ENCODE data around the gene IFI44. TPM values are rescaled to one million over a fixed set of nuclear protein-coding genes. Genes with fewer than 3 reads are reported as not detected.

The IFI44 gene
- total and polyA plus RNA-seq, 4 experiments from 2014 or later = 20.2 to 49.4 (median 44.6) TPM

DNA sequence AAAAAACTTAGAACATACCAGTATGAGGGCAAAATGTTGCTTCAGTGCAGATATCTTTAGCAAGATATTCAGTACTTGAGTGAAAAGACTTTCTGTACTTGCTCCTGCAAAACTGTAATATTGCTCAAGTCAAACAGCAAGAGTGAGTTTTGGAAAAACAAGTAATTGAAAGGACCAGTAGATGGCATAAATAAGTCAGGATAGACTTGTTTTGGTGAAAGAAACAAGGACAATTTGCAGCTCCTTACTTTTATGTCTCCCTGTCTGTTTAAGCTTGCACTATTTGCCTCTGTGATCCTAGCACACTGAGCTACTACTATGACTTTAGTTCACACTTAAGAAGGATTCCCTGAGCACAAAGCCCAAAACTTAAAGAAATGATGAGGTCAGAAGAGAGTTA is 39.1 kb downstream of the IFI44 start:
- intact Hi-C loops (cut with micrococcal nuclease) = no loop called here
- Histone ChIP-seq H3K9me3 (ENCODE audit: control insufficient read depth in 1 of 2, low read length in 2 of 2) (no peaks in the 10 kb centered on the region), H3K36me3 (ENCODE audit: insufficient read depth, low read length) (no peaks in the 10 kb centered on the region), H3K27me3 (ENCODE audit: insufficient read depth, low read length) (no peaks in the 10 kb centered on the region), H3K27ac (ENCODE audit: low read depth, low read length) (no peak overlapping the region), H3K4me1 (ENCODE audit: insufficient read depth, low read length) (no peaks in the 10 kb centered on the region), H3K4me3 (ENCODE audit: low read length in 2 of 2) (no peak overlapping the region)
- Mint-ChIP-seq H3K4me3 (no peak overlapping the region), H3K4me1 (no peaks in the 10 kb centered on the region), H3K27me3 (peaks cover 9 to 10% of the 10 kb centered on the region in 2 donors), H3K36me3 (no peaks in the 10 kb centered on the region), H3K9me3 (no peaks in the 10 kb centered on the region), H3K27ac (no peak overlapping the region)
- ChIA-PET CTCF (ENCODE audit: partially characterized antibody) (no interaction called here), POLR2A (ENCODE audit: partially characterized antibody) (no interaction called here)
- DNase-seq = no peak

DNA sequence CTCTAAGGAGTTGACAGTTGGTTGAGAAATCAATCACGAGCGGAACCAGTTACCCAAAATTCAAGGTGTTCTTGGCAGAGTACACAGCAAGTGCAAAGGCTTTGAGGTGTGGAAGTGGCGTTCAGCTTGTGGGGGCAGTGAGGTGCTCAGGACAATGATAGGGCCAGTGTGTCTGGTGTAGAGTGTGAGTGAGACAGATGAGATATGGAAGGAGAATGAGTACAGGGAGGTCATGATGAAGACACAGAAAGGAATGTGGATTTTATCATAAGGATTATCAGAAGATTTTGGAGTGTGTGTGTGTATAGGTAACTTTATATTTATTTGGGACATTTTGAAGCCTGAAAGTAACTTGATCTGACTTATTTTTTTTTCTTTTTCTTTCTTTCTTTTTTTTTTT is 40.9 kb downstream of the IFI44 start:
- Mint-ChIP-seq H3K27me3 (peaks cover 8 to 12% of the 10 kb centered on the region in 2 donors), H3K27ac (no peak overlapping the region), H3K36me3 (no peaks in the 10 kb centered on the region), H3K4me1 (no peaks in the 10 kb centered on the region), H3K4me3 (no peak overlapping the region), H3K9me3 (no peaks in the 10 kb centered on the region)
- H3K27me3 ChIP-seq (ENCODE audit: insufficient read depth, low read length) = no peaks in the 10 kb centered on the region
- POLR2A ChIA-PET (ENCODE audit: partially characterized antibody) = no interaction called here
- intact Hi-C loops (cut with micrococcal nuclease) = no loop called here
- no peak for DNase-seq
- H3K9me3 ChIP-seq (ENCODE audit: control insufficient read depth in 1 of 2, low read length in 2 of 2) = no peaks in the 10 kb centered on the region
- no peaks in the 10 kb centered on the region for H3K36me3 ChIP-seq (ENCODE audit: insufficient read depth, low read length)
- H3K4me1 ChIP-seq (ENCODE audit: insufficient read depth, low read length) = no peaks in the 10 kb centered on the region
- CTCF ChIA-PET (ENCODE audit: partially characterized antibody) = no interaction called here
- H3K4me3 ChIP-seq (ENCODE audit: low read length in 2 of 2) = no peak overlapping the region
- no peak overlapping the region for H3K27ac ChIP-seq (ENCODE audit: low read depth, low read length)

DNA sequence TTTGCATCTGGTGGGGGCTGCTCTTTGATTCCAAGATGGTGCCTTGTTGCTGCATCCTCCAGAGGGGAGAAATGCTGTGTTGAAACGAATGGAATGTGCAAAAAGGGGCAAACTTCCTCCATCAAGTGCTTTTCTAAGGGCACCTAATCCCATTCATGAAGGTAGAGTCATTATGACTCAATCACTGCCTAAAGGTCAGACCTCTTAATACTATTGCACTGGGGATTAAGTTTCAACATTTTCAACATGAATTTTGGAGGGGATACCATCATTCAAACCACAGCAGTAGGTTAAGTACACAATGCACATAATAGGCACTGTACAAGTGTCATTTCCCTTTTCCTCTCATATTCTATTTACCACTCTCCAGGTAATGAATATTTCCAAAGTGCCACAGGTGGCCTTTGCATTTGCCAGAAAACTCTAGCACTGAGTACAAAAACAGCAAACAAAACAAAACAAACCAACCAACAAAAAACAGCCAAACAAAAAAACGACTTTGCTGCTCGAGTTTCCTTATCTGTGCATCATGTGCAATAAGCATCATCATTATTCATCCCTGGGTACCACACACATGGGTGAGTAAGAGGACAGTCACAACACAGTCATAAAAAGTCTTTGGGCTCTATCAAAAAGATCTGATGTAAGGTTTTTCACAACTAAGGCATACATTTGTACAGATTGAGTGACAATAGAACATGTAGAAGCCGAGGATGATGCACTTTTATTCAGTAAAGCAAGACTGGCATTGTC is 42.5 kb downstream of the IFI44 start:
- no peaks in the 10 kb centered on the region for H3K4me1 ChIP-seq (ENCODE audit: insufficient read depth, low read length)
- H3K36me3 Mint-ChIP-seq = no peaks in the 10 kb centered on the region
- intact Hi-C loops (cut with micrococcal nuclease) = no loop called here
- ChIA-PET POLR2A (ENCODE audit: partially characterized antibody) (no interaction called here), CTCF (ENCODE audit: partially characterized antibody) (no interaction called here)
- peaks cover 8 to 12% of the 10 kb centered on the region in 2 donors for H3K27me3 Mint-ChIP-seq
- H3K4me3 ChIP-seq (ENCODE audit: low read length in 2 of 2) = no peak overlapping the region
- H3K9me3 Mint-ChIP-seq = peaks cover 0 to 6% (median 0%) of the 10 kb centered on the region in 8 donors
- DNase-seq = no peak
- H3K27me3 ChIP-seq (ENCODE audit: insufficient read depth, low read length) = no peaks in the 10 kb centered on the region
- no peak overlapping the region for H3K27ac ChIP-seq (ENCODE audit: low read depth, low read length)
- no peaks in the 10 kb centered on the region for H3K4me1 Mint-ChIP-seq
- H3K9me3 ChIP-seq (ENCODE audit: control insufficient read depth in 1 of 2, low read length in 2 of 2) = no peaks in the 10 kb centered on the region
- no peaks in the 10 kb centered on the region for H3K36me3 ChIP-seq (ENCODE audit: insufficient read depth, low read length)
- H3K4me3 Mint-ChIP-seq = no peak overlapping the region
- no peak overlapping the region for H3K27ac Mint-ChIP-seq

- Mint-ChIP-seq H3K36me3 (peaks cover 1 to 4% of the 10 kb centered on the region in 2 donors), H3K9me3 (peaks cover 4 to 26% (median 18%) of the 10 kb centered on the region in 8 donors), H3K4me3 (no peak overlapping the region), H3K4me1 (no peaks in the 10 kb centered on the region), H3K27ac (no peak overlapping the region), H3K27me3 (peaks cover 11 to 16% of the 10 kb centered on the region in 2 donors)
- no peak for DNase-seq
- no peaks in the 10 kb centered on the region for H3K9me3 ChIP-seq (ENCODE audit: control insufficient read depth in 1 of 2, low read length in 2 of 2)
- no peak overlapping the region for H3K4me3 ChIP-seq (ENCODE audit: low read length in 2 of 2)
- ChIA-PET CTCF (ENCODE audit: partially characterized antibody) (no interaction called here), POLR2A (ENCODE audit: partially characterized antibody) (no interaction called here)
- no peaks in the 10 kb centered on the region for H3K27me3 ChIP-seq (ENCODE audit: insufficient read depth, low read length)
- H3K36me3 ChIP-seq (ENCODE audit: insufficient read depth, low read length) = no peaks in the 10 kb centered on the region
- no peaks in the 10 kb centered on the region for H3K4me1 ChIP-seq (ENCODE audit: insufficient read depth, low read length)
- no peak overlapping the region for H3K27ac ChIP-seq (ENCODE audit: low read depth, low read length)
- intact Hi-C loops (cut with micrococcal nuclease) = no loop called here
Observed at GRCh38 chr1:78699813-78700212, 50.2 kb downstream of the IFI44 start.

- no peak overlapping the region for H3K27ac ChIP-seq (ENCODE audit: low read depth, low read length)
- H3K4me1 ChIP-seq (ENCODE audit: insufficient read depth, low read length) = no peaks in the 10 kb centered on the region
- peaks cover 3 to 26% (median 16%) of the 10 kb centered on the region in 8 donors for H3K9me3 Mint-ChIP-seq
- H3K36me3 Mint-ChIP-seq = peaks cover 1 to 4% of the 10 kb centered on the region in 2 donors
- peaks cover 16 to 18% of the 10 kb centered on the region in 2 donors for H3K27me3 Mint-ChIP-seq
- ChIA-PET CTCF (ENCODE audit: partially characterized antibody) (no interaction called here), POLR2A (ENCODE audit: partially characterized antibody) (no interaction called here)
- intact Hi-C loops (cut with micrococcal nuclease) = no loop called here
- no peaks in the 10 kb centered on the region for H3K9me3 ChIP-seq (ENCODE audit: control insufficient read depth in 1 of 2, low read length in 2 of 2)
- H3K27me3 ChIP-seq (ENCODE audit: insufficient read depth, low read length) = no peaks in the 10 kb centered on the region
- H3K27ac Mint-ChIP-seq = no peak overlapping the region
- no peak for DNase-seq
- H3K4me3 ChIP-seq (ENCODE audit: low read length in 2 of 2) = no peak overlapping the region
- no peak overlapping the region for H3K4me3 Mint-ChIP-seq
- no peaks in the 10 kb centered on the region for H3K36me3 ChIP-seq (ENCODE audit: insufficient read depth, low read length)
- H3K4me1 Mint-ChIP-seq = no peaks in the 10 kb centered on the region
Observed at GRCh38 chr1:78702426-78702825, 52.8 kb downstream of the IFI44 start.

DNA sequence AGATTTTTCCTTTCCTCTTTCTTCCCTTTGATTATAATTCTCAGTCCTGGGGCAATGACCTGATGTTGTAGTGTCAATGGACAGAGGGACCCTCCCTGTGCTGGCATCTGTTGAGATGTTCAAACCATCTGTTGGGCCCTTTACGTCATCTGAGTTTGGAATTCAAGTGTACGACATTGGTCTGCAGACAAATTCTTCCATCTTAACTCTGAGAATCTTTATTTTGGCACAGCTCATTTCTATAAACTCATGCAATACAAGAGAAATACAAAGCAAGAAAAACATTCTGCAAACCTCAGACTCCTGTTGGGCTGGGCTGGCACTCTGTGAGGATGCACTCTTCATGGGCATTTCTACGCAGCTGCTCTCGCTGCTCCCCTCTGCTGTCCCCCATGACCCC is 54.2 kb downstream of the IFI44 start:
- intact Hi-C loops (cut with micrococcal nuclease) = no loop called here
- no peak overlapping the region for H3K27ac Mint-ChIP-seq
- no peaks in the 10 kb centered on the region for H3K36me3 ChIP-seq (ENCODE audit: insufficient read depth, low read length)
- peaks cover 16 to 18% of the 10 kb centered on the region in 2 donors for H3K27me3 Mint-ChIP-seq
- CTCF ChIA-PET (ENCODE audit: partially characterized antibody) = no interaction called here
- H3K27ac ChIP-seq (ENCODE audit: low read depth, low read length) = no peak overlapping the region
- no peaks in the 10 kb centered on the region for H3K4me1 ChIP-seq (ENCODE audit: insufficient read depth, low read length)
- POLR2A ChIA-PET (ENCODE audit: partially characterized antibody) = no interaction called here
- peaks cover 3 to 26% (median 16%) of the 10 kb centered on the region in 8 donors for H3K9me3 Mint-ChIP-seq
- H3K4me3 ChIP-seq (ENCODE audit: low read length in 2 of 2) = no peak overlapping the region
- H3K4me3 Mint-ChIP-seq = no peak overlapping the region
- no peaks in the 10 kb centered on the region for H3K27me3 ChIP-seq (ENCODE audit: insufficient read depth, low read length)
- peaks cover 1 to 4% of the 10 kb centered on the region in 2 donors for H3K36me3 Mint-ChIP-seq
- H3K9me3 ChIP-seq (ENCODE audit: control insufficient read depth in 1 of 2, low read length in 2 of 2) = no peaks in the 10 kb centered on the region
- H3K4me1 Mint-ChIP-seq = no peaks in the 10 kb centered on the region
- DNase-seq = no peak

- Mint-ChIP-seq H3K36me3 (no peaks in the 10 kb centered on the region), H3K9me3 (peaks cover 0 to 2% (median 0%) of the 10 kb centered on the region in 8 donors), H3K27me3 (peaks cover 0 to under 1% of the 10 kb centered on the region in 2 donors), H3K4me3 (no peak overlapping the region), H3K4me1 (no peaks in the 10 kb centered on the region), H3K27ac (no peak overlapping the region)
- ChIA-PET CTCF (ENCODE audit: partially characterized antibody) (no interaction called here), POLR2A (ENCODE audit: partially characterized antibody) (no interaction called here)
- intact Hi-C loops (cut with micrococcal nuclease) = no loop called here
- Histone ChIP-seq H3K4me3 (ENCODE audit: low read length in 2 of 2) (no peak overlapping the region), H3K36me3 (ENCODE audit: insufficient read depth, low read length) (no peaks in the 10 kb centered on the region), H3K27me3 (ENCODE audit: insufficient read depth, low read length) (no peaks in the 10 kb centered on the region), H3K9me3 (ENCODE audit: control insufficient read depth in 1 of 2, low read length in 2 of 2) (no peaks in the 10 kb centered on the region), H3K4me1 (ENCODE audit: insufficient read depth, low read length) (no peaks in the 10 kb centered on the region), H3K27ac (ENCODE audit: low read depth, low read length) (no peak overlapping the region)
- no peak for DNase-seq
Observed at GRCh38 chr1:78712467-78713051, 62.9 kb downstream of the IFI44 start.

All from CD4-positive, alpha-beta memory T cell (primary cell).